HG02763 (cell line): ENCODE measurements around the gene MFSD11.
"Not testable (repeated sequence)": the region's sequence is repeated elsewhere in the genome, so short reads cannot be mapped to it uniquely, and the experiment has no call there.

Source experiments
- ATAC-seq: cut with Tn5 transposase; IDR thresholded peaks from one replicate; pipeline ENCODE4 v1.9.1; 2021; ENCODE audit warnings: mild to moderate bottlenecking, moderate library complexity; ENCODE audit not compliant: unreplicated experiment

MFSD11 gene

GRCh38 chr17:76726231-76726775 lies 11.6 kb upstream of the MFSD11 start, which contains the start of gene JMJD6:
TSS of gene JMJD6 (minus strand) at chr17:76726606. CDS start at chr17:76726475, 131 bp downstream.
- peak; percentile 67 for ATAC-seq

DNA sequence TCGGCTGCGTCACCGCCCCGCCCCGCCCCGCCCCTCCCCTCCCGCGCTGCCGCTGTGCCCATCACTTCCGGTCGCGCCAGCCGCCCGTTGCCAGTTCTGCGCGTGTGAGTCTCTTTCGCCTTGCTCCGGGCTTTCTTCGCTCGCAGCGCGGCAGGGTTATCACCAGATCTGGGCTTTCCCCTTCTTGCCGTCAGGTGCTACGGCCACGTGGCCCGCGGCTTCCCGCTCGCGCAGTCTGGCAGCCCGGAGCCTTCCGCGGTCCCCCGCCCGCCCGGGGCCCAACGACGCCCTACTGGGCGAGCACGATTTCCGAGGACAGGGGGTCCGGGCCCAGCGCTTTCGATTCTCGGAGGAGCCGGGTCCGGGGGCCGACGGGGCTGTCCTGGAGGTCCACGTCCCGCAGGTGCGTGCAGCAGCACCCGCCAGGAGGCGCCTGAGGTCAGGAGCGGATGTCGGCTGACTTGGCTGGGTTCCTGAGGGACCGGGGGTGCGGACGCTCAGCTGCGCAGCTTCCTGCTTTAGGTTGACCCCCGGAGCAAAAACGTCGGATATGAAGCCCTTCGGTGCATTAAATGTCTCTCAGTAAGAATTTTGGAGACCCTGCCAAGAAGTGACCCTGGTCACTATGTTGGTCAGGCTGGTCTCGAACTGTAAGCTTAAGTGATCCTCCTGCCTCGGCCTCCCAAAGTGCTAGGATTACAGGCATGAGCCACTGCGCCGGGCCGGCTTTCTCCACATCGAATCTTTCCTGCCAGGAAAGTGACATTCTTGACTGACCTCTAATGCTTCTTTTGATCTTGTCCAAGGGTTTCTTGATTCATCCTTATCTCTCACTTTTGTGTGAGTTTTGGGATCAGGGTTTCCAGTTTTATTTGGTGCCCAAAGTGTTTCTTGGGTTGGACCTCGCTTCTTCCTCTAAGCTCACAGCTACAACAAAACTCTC lies 10.9 kb upstream of the MFSD11 start, which contains the start of gene METTL23:
METTL23 (plus strand) TSS at position 64 of the 943 bp plus-strand sequence. CDS start 2,872 bp downstream, outside the sequence.
- peak; percentile 47 for ATAC-seq

- ATAC-seq, result no peak
These were observed 10.0 kb upstream of the MFSD11 start for GRCh38 chr17:76727745-76728456.

DNA sequence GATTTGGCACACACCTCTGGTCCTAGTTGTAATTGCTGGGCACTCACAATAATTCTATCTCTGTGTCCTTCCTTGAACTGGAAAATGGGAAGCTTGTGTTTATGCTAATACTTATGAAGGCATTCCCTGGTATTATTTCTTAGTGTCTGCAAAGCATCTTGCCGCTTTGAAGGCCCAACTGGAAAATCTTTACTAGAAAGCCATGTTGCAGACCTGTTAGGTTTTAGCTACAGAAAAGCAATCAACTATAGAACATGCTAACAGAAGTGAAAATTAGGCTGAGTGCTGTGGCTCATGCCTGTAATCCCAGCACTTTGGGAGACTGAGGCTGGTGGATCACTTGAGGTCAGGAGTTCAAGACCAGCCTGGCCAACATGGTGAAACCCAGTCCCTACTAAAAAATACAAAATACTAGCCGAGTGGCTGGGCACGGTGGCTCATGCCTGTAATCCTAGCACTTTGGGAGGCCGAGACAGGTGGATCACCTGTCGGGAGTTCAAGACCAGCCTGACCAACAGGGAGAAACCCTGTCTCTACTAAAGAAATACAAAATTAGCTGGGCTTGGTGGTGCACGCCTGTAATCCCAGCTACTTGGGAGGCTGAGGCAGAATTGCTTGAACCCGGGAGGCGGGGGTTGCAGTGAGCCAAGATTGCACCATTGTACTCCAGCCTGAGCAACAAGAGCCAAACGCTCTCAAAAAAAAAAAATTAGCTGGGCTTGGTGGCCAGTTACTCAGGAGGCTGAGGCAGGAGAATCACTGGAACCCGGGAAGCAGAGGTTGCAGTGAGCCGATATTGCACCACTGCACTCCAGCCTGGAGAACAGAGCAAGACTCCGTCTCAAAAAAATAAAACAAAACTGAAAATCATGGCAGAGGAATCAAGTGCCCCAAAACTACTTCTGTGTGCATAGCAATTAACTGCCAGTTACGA lies 5.9 kb upstream of the MFSD11 start:
- not testable (repeated sequence) for ATAC-seq

GRCh38 chr17:76732734-76733617 lies 4.9 kb upstream of the MFSD11 start:
- no peak for ATAC-seq

DNA sequence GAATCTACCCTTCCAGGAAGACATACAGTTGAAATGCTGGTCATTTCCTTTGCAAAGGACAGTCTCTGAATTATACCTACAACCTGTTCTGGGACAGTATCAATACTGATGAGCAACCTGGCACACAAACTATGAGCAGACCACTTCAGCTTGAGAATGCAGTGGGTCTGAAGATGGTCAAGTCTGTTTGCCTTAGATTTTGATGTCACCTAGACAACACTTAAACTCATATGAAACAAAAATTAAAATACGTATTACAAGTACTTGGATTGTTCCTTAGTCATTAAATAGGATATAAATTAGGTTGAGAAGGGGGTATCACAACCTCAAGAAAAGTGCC lies 4.3 kb upstream of the MFSD11 start:
- ATAC-seq, result no peak

- ATAC-seq, result no peak
These were observed 3.7 kb upstream of the MFSD11 start for GRCh38 chr17:76734080-76734840.

GRCh38 chr17:76735006-76735405 lies 2.9 kb upstream of the MFSD11 start:
- no peak for ATAC-seq

GRCh38 chr17:76735586-76736348 lies 2.2 kb upstream of the MFSD11 start:
- no peak for ATAC-seq

DNA sequence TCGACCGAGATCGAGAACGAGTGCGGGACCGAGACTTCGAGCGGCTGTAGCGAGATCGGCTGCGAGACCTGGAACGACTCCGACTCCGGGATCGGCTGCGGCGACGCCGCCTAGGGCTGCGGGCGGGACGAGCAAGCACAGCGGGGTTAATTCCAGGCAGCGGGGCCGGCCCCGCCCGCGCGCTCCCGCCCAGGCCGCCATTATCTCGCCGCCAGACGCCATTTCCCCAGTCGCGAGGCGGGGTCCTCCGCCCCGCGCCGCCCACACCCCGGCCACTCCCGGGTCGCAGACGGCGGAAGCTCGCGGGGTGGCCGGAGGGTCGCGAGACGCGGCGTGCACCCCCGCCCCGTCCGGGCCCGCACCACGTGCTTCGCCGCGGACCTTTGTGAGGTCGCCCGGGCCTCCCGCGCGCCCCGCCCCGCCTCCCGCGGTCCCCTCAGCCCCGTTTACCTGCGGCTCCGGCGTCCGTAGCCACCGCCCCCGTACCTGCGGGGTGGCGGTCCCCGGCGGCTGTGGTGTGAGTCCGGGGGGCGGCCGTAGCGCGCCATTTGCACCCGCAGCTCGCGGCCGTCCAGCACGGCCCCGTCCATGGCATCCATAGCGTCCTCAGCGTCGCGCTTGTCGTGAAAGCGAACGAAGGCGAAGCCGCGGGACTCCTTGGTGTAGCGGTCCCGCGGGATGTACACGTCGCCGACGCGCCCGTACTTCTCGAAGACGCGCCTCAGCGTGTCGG lies 1.4 kb upstream of the MFSD11 start:
- peak; percentile 18 for ATAC-seq

DNA sequence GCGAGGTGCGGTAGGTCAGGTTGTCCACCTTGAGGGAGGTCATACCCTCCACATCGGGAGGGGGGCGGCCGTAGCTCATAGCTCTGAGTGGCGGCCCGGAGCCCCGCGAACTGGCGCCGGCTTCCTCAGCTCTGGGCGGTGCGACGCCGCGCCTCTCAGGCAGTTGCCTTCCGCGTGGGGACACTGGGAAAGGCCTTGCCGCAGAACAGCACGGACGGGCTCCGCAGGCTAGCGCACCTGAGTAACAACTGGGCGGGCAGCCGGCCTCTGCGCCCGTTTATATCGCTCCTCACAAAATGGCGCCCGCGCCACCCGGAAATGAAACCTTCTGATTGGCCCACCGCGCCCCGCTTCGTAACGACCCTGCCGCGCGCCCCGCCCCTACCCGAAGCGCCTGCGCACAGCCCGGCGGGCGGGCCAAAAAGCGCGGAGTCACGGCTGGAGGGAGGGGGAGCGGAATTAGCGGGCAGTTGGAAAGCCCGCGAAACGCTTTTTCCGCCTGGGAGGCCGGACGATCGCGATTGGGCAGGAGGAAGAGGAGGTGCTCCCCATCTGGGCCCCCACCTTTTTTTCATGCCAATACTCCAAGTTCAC lies 740 bp upstream of the MFSD11 start, which contains the start of gene SRSF2:
SRSF2 (minus strand) TSS at position 250 of the 594 bp plus-strand sequence; CDS start at position 79, 171 bp downstream.
- ATAC-seq, result peak; percentile 63

DNA sequence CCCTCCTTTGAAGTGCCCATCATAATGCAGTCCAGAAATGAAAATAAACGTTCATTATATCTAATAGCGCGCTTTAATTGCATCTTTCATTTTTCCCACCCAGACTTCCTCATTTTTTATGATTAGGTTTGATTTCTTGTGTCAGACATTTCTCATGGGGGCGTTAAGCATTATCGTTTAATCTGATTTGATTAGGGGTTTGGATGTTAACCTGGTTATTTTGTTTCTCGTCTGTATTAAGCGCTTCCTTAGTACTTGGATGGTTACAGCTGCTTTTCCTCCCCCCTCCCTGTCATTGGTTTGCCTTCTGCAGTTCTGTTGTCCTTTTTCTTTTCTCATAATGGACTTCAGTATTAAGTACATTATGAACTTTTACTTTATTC lies 540 bp downstream of the MFSD11 start:
- ATAC-seq, result no peak

DNA sequence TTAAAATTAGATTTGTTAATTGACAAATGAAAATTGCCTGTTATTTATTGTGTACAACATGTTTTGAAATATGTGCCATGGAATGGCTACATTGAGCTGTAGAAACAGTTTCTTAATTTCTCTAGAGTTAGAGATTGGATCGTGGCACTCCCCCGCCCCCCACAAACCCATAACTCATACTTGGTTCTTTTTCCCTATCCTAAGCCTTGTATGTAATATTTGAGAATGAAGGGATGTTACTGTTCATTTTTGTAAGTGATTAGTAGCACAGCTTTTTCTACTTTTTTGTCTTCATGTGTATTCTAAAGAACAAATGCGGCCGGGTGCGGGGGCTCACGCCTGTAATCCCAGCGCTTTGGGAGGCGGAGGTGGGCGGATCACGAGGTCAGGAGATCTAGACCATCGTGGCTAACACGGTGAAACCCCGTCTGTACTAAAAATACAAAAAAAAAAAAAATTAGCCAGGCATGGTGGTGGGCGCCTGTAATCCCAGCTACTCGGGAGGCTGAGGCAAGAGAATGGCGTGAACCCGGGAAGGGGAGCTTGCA lies 1.7 kb downstream of the MFSD11 start:
- ATAC-seq, result not testable (repeated sequence)

GRCh38 chr17:76740329-76741118 lies 2.6 kb downstream of the MFSD11 start:
- ATAC-seq, result no peak

GRCh38 chr17:76742958-76743357 lies 5.0 kb downstream of the MFSD11 start:
- no peak for ATAC-seq

DNA sequence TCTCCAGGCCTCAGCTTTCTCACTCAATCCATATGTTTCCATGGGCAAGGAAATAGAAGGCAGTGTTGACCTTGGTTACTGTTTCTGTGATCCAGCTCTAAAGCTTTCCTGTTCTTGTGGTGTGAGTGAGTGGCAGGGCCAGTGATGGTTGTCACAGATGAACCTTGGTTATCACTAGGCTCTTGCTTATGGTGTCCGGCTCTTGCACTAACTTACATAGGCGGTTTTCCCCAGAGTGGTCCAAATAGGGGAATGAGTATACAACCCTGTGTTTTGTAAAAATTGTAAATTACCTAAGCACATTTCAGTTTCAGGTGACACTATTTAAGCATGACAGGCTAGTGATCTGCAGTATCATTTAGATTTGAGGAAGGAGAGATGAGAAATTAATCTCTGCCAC lies 6.8 kb downstream of the MFSD11 start:
- ATAC-seq, result no peak
